Mesenteric fat pad (tissue), 1 donor: ENCODE measurements around the gene N4BP2. TPM values are rescaled to one million over a fixed set of nuclear protein-coding genes. Genes with fewer than 3 reads are reported as not detected.
"Not testable (repeated sequence)": the region's sequence is repeated elsewhere in the genome, so short reads cannot be mapped to it uniquely, and the experiment has no call there.

Experiments
- DNase-seq: peaks from one replicate; pipeline ENCODE4 v3.0.0-alpha.2; 2020; ENCODE audit warnings: low spot score
- total RNA-seq: library from RNA; stranded (reverse); fragmentation: NEBNext Ultra II Directional; extraction: Animal tissue kit (Norgen Biotek cat#: 25700); gene quantifications from one replicate; pipeline ENCODE4 v1.2.1, GENCODE V29; 2021
- donor health status: DM: yes; HTN: yes; CAD: no.

Gene N4BP2
- total RNA-seq, 1 donor from 2014 or later, result 6.4 TPM

- DNase-seq, result no peak
These were observed 29.8 kb downstream of the N4BP2 start for GRCh38 chr4:40086421-40086820.

- DNase-seq, result no peak
These were observed 31.2 kb downstream of the N4BP2 start for GRCh38 chr4:40087799-40088366.

GRCh38 chr4:40093400-40093799 is 36.8 kb downstream of the N4BP2 start:
- DNase-seq, result not testable (repeated sequence)

DNA sequence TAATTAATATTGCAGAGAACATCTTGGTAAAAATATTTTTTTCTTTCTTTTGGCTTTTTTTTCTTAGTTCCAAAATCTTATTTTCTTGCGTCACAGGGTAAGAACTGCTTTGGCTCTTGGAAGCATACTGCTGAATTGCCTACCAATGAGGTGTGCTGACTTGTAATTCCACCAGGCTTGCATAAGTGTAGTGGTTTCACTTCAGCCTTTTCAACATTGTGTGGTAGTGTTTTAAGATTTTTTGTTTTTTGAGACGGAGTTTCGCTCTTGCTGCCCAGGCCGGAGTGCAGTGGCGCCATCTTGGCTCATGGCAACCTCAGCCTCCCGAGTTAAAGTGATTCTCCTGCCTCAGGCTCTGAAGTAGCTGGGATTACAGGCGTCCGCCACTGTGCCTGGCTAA is 42.4 kb downstream of the N4BP2 start:
- DNase-seq, result no peak

GRCh38 chr4:40107150-40107549 is 50.5 kb downstream of the N4BP2 start:
- not testable (repeated sequence) for DNase-seq

DNA sequence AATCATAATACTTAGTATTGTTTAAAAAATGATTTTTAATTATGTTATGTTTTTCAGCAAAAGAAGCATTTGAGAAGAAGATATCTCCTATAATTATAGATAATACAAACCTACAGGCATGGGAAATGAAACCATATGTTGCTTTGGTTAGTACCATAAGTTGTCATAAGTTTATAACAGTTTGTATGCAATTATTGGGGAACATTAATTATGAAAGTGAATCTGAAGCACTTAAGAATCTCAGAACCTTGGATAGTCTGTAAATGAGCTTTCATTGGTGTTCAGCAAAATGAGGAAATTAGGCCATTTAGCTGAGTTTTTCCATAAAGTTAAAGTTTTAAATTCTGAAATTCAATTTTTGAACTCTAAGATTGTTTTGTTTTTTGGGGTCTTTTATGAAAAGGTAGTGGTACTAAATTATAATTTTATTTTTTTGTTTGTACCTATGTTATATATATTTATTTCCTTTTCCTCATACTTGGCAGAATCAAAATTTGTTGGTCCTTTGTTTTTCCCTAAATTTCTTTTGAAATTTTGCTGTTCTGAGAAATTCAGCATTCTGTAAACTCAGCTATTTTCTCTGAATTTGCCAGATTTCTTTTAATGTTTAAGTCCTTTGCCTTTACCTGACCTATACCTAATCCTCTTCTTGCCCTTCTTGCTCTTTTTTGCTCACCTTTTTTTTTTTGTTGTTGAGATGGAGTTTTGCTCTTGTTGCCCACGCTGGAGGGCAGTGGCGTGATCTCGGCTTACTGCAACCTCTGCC is 55.6 kb downstream of the N4BP2 start:
- no peak for DNase-seq

GRCh38 chr4:40114206-40114605 is 57.6 kb downstream of the N4BP2 start:
- no peak for DNase-seq

- no peak for DNase-seq
These were observed 62.2 kb downstream of the N4BP2 start for GRCh38 chr4:40118861-40119260.

DNA sequence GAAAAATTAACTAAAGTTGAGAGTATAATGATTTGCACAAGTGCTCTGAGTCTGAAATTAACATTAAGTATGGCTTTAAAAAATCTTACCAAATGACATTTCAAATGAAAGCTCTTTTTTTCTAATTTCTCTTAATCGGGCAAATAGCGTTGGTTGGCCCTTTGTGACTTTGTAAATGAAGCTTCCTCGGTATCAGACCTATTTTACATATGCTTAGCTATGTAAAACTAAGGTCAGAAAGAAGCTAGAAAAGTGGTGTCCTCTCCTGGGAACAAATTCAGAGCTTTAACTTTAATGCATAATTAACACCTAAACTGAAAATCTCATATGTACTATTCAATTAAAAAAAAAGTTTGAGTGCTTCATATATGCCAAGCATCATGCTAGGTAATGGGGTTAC is 62.7 kb downstream of the N4BP2 start:
- no peak for DNase-seq

- DNase-seq, result no peak
These were observed 64.9 kb downstream of the N4BP2 start for GRCh38 chr4:40121515-40121914.

DNA sequence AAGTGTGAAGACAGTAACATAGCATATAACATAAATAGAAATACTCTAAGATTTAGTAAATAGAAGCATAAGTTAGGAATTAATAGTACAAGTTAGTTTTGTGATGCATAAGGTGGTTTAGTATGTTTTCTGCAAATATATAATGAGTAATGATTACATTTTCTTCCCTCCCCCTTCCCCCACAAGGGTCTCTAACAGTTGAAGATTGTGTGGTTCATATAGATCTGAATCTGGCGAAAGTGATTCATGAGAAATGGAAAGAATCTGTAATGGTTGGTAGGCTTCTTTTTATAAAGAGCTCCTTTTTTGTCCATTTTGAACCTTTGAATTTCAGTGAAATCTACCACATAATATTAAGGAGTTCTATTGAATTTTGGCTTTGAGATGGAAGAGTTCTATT is 66.3 kb downstream of the N4BP2 start:
- no peak for DNase-seq

- no peak for DNase-seq
These were observed 68.0 kb downstream of the N4BP2 start for GRCh38 chr4:40124690-40125089.

- no peak for DNase-seq
These were observed 73.9 kb downstream of the N4BP2 start for GRCh38 chr4:40130401-40131036.

DNA sequence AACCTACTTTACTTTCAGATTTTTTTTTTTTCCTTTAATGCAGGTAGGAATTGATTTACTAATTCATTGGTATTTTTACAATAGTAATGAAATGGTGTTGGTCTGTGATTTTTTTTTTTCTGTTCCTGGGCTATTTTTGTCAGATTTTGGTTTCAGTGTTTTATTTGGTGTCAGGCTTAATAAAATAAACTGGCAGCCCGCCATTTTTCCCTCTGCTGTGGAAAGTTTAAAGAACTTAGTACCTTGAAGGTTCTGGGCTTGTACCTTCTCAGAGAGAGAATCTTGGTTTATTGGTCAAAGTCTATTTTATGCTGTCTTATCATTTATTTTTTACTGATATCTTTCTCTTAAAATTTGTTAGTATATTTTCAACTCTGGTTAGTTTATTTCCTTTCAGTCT is 76.2 kb downstream of the N4BP2 start:
- no peak for DNase-seq

DNA sequence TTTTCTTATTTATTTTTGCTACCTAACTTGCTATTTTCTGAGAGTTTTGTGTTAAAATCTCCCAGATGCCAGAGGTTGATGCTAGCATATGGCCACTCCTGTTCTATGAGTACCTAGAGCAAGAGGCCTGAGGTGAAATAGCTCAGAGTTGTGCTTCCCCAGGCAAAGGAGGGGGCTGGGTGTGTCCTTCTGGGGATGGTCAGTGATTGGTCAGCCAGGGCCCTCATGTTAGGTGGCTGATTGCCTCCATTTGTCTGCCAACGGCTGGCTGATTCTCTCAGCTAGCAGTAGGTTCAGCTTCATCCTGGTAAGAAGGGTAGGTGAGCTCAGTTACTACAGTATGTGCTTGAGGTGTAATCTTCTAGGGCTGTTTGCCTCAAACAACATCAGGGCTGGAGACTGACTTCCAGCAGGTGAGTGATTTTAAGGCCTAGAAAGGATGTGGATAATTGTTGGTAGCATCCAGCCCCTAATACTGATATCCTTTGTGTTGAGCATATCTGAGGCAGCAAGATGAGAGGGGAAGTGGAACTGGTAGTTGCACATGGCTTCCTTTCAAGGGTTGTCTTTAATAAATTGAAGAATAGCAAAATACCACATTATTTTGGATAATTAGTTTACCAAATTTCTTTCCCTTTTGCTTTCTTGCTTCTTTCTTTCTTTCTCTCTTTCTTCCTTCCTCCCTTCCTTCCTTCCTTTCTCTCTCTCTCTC is 77.7 kb downstream of the N4BP2 start:
- DNase-seq, result no peak

DNA sequence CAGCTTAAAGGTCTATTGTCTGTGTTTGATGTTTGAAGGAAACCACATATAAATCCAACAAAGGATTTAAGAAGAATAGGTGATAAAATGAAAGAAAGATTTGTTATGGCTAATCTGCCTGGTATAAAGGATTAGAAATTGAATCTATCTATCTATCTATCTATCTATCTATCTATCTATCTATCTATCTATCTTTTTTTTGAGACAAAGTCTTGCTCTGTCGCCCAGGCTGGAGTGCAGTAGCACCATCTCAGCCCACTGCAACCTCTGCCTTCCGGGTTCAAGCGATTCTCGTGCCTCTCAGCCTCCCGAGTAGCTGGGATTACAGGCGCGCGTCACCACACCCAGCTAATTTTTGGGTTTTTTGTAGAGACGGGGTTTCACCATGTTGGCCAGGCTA is 79.6 kb downstream of the N4BP2 start:
- not testable (repeated sequence) for DNase-seq

DNA sequence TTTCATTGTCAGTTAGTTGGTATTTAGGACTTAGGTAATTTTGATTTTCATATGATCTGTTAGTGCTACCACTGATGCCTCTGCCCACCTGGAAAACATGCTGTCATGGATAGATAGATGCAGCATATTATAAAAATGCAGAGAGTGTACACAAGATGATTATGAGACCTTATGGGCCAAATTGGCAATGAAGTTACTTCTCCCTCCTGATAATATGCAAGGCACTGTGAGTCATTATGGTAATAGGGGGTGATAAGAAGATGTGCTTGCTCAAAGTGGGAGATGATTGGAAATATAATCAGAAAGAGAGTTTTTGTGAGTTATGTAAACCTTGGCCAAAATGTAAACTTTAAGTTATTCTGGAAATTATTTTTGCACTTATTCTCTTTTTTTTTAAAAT is 83.5 kb downstream of the N4BP2 start:
- no peak for DNase-seq

- DNase-seq, result not testable (repeated sequence)
These were observed 83.9 kb downstream of the N4BP2 start for GRCh38 chr4:40140597-40140996.

DNA sequence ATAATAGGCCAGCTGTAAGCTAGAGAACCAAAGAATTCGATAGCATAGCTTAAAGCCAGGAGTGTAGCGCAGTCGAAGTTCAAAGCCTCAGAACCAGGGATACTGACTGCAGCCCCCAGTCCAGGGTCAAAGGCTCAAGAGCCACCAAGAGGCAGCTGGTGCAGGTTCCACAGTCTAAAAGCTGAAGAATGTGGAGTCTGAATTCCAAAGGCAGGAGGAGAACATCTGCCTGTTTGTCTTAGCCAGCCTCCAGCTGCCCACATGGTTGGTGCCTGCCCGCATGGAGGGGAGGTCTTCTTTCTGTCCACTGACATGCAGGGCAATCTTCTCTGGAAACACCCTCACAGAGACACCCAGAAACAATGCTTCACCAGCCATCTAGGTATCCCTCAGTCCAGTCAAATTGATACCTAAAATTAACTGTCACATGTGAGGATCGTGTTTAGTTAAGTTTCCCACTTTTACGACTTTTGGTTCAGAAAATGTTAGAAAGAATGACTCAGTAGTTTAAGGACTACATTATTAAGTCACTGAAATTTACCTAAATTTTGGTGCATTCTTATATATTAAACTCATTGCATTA is 87.4 kb downstream of the N4BP2 start:
- no peak for DNase-seq

- no peak for DNase-seq
These were observed 88.1 kb downstream of the N4BP2 start for GRCh38 chr4:40144716-40145115.

GRCh38 chr4:40147490-40147889 is 90.8 kb downstream of the N4BP2 start:
- DNase-seq, result not testable (repeated sequence)

- DNase-seq, result no peak
These were observed 93.3 kb downstream of the N4BP2 start for GRCh38 chr4:40149960-40150385.
